ENCODE data around the gene BIRC6.
"Not testable (repeated sequence)": the region's sequence is repeated elsewhere in the genome, so short reads cannot be mapped to it uniquely, and the experiment has no call there.

BIRC6 gene

DNA sequence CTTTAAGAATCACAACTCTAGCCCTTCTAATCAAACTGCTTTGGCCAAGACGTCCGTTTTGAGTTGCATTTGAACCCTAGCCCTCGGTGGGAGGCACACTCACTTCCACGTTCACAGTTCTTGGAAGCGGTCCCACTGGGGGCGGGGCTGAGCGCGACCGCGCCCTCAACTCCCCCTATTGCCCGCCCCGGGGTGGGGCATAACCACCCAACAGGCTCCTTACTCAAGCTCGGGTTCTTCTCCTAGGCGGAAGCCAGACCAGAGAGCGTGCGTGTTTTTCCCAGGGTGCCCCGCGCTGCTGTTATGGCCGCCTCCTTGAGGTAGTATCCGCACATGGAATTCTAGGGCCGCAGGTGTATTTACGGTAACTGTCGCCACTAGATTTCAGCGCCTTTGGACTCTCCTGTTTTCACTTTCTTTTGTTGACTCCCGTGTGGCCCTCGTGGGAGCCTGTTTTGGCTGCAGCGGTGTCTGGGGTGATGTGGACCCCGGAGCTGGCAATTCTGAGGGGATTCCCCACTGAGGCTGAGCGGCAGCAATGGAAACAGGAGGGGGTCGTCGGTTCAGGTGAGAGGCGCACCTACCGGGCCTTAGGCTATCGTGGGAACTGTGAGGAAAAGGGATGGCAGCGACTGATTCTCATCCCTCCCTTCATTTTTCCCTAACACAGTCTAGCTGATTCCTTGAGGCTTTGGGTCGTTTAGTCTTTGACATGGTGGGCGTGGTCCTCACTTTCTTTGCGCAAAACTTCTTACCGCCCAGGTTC lies 271.2 kb downstream of the BIRC6 start, which contains the start of gene TTC27:
TSS of gene TTC27 (plus strand) at position 237 of the 766 bp plus-strand sequence. CDS start at position 480, 243 bp downstream.
- TF ChIP-seq, protein P1, sequence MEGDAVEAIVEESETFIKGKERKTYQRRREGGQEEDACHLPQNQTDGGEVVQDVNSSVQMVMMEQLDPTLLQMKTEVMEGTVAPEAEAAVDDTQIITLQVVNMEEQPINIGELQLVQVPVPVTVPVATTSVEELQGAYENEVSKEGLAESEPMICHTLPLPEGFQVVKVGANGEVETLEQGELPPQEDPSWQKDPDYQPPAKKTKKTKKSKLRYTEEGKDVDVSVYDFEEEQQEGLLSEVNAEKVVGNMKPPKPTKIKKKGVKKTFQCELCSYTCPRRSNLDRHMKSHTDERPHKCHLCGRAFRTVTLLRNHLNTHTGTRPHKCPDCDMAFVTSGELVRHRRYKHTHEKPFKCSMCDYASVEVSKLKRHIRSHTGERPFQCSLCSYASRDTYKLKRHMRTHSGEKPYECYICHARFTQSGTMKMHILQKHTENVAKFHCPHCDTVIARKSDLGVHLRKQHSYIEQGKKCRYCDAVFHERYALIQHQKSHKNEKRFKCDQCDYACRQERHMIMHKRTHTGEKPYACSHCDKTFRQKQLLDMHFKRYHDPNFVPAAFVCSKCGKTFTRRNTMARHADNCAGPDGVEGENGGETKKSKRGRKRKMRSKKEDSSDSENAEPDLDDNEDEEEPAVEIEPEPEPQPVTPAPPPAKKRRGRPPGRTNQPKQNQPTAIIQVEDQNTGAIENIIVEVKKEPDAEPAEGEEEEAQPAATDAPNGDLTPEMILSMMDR (IDR thresholded peaks at IDR 0.05; ENCODE audit: extremely low read depth, missing control alignments) = no peak
- peak; percentile 92 for DNase-seq (ENCODE audit: low spot score)

DNA sequence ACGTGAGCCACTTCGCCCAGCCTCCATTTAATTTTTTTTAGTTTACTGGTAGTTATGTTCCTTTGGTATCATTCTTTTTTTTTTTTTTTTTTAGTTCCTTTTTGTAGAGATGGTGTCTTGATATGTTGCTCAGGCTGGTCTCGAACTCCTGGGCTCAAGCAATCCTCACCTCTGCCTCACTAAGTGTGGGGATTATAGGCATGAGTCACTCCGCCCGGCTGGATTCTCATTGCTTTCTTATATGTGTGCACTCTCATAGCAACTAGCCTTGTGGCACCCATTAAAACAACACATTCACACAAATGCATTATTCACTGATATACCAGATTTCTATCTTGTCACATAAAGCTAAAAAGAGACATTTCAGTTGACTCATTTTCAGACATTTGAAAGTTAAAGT lies 275.3 kb downstream of the BIRC6 start:
- no peak for DNase-seq (ENCODE audit: low spot score)
- TF ChIP-seq, protein P1 (IDR thresholded peaks at IDR 0.05; ENCODE audit: extremely low read depth, missing control alignments) = no peak

DNA sequence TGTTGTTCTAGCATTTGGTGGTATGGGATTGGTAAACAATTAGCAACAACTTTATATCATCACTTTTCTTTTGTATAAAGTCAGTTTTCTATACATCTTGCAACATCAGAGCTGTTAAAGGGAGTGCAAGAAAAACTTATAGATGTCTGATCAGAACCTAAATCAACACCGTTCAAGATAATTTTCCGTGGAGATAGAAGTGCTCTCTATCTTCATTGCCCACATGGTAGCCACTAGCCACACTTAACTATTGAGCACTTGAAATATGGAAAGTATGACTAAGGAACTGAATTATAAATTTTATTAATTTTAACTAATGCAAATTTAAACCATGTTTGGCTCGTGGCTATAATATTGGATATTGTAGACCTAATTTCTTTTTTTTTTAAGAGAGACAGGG lies 276.2 kb downstream of the BIRC6 start:
- no peak for DNase-seq (ENCODE audit: low spot score)
- TF ChIP-seq, protein P1 (IDR thresholded peaks at IDR 0.05; ENCODE audit: extremely low read depth, missing control alignments) = no peak

DNA sequence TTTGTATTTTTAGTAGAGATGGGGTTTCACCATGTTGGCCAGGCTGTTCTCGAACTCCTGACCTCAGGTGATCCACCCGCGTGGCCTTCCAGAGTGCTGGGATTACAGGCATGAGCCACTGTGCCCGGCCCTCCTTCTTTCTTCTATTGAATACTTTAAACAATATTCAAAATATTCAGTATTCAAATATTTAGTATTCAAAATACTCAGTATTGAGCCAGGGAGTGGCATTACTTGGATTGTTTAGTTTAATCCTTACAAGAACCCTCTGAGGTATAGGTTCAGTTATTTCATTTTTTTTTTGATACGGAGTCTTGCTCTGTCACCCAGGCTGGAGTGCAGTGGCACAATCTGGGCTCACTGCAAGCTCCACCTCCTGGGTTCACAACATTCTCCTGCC lies 281.7 kb downstream of the BIRC6 start:
- DNase-seq (ENCODE audit: low spot score) = not testable (repeated sequence)

DNA sequence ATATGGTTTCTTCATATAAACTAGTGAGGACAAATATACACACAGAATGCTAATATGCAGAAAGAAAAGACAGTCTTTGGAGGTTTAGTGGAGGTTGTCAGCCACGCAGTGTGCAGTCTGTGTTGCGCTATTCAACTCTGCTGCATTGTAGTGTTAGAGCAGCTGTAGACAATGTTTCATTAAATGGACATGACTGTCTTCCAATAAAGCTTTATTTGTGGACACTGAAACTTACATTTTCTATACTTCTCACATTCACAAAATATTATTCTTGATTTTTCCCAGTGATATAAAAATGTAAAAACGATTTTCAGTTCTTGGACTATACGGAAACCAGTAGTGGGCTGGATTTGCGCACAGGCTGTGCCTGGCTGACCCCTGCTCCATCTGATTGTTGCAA lies 284.4 kb downstream of the BIRC6 start:
- TF ChIP-seq, protein P1 (IDR thresholded peaks at IDR 0.05; ENCODE audit: extremely low read depth, missing control alignments) = no peak

DNA sequence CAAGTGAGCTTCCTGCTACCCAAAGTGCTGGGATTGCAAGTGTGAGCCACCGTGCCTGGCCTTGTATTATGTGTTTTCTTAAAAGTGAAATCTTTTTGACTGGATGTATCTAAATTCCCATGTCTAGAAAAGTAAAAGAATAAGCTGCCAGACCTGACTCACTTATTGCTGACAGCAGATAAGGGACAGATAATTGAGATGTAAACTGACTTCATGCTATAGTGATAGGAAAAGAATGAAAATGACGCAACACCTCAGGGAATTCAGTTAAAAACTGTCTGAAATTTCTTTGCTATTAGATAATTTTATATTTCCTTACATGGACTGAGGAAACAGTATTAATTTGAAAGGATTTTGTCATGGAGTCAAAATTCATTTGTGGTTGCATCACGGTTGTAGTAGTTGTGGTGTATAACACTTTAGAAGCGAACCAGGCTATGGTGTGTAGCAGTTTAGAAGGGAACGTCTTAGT lies 290.4 kb downstream of the BIRC6 start:
- DNase-seq (ENCODE audit: low spot score) = no peak
- TF ChIP-seq, protein P1 (IDR thresholded peaks at IDR 0.05; ENCODE audit: extremely low read depth, missing control alignments) = no peak

More for the DNA sequence above, 284.4 kb downstream of the BIRC6 start:
- DNase-seq (ENCODE audit: low spot score) = no peak

DNA sequence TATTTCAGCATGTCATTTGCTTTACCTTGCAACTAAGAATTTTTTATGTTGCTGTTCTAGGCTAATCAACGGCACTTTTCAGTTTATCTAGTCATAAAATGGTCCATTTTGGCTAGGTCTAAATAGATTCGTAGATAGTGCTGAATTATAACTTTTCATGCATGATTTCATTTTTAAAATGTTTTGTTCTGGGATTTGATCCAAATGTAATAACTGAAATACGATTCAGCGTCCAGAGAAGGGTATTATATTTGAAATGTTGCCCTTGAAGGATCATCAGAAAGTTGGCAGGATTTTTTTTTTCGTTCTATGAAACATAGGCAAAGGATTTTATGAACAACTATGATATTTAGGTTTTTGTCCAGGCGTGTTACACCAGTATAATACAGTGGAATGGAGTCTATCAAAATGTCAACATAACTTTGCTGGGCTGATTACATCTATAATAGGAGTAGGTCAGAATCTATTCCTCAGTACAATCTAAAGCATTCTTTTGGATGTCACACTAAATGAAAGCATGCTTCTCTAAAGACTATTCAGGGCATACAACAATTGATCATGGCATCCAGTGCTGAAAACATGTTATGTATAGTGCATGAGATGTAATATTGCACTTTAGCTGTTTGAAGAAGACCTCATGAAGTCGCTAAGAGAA lies 295.9 kb downstream of the BIRC6 start:
- DNase-seq (ENCODE audit: low spot score) = no peak
- TF ChIP-seq, protein P1 (IDR thresholded peaks at IDR 0.05; ENCODE audit: extremely low read depth, missing control alignments) = no peak
